GM21528 (cell line): Measurements from ENCODE around the gene SYNJ2BP.
"Not testable (repeated sequence)": the region's sequence is repeated elsewhere in the genome, so short reads cannot be mapped to it uniquely, and the experiment has no call there.

Source experiments
- ATAC-seq: cut with Tn5 transposase; IDR thresholded peaks from one replicate; pipeline ENCODE4 v1.9.1; 2021; ENCODE audit warnings: mild to moderate bottlenecking, moderate library complexity; ENCODE audit not compliant: unreplicated experiment, low FRiP score

Gene SYNJ2BP

GRCh38 chr14:70416725-70417349 is at the start of gene SYNJ2BP:
Gene SYNJ2BP, minus strand, starts transcription at chr14:70417090. Its CDS starts 127 bp downstream, at chr14:70416963.
- ATAC-seq: no peak

GRCh38 chr14:70454731-70455130 is 37.8 kb upstream of the SYNJ2BP start:
- no peak for ATAC-seq

- ATAC-seq: no peak
Observed at GRCh38 chr14:70451874-70452273, 35.0 kb upstream of the SYNJ2BP start, which contains the start of gene ADAM21. Gene ADAM21, plus strand, starts transcription at chr14:70452174. Its CDS starts 5,326 bp downstream, at chr14:70457500.

GRCh38 chr14:70448633-70449340 is 31.9 kb upstream of the SYNJ2BP start:
- ATAC-seq: no peak

GRCh38 chr14:70442750-70443149 is 25.9 kb upstream of the SYNJ2BP start:
- no peak for ATAC-seq

GRCh38 chr14:70441641-70442040 is 24.8 kb upstream of the SYNJ2BP start:
- no peak for ATAC-seq

GRCh38 chr14:70436867-70437266 is 20.0 kb upstream of the SYNJ2BP start:
- no peak for ATAC-seq

GRCh38 chr14:70426555-70426954 is 9.7 kb upstream of the SYNJ2BP start:
- ATAC-seq: not testable (repeated sequence)

- ATAC-seq: no peak
Observed at GRCh38 chr14:70425354-70425753, 8.5 kb upstream of the SYNJ2BP start.

- no peak for ATAC-seq
Observed at GRCh38 chr14:70422538-70422937, 5.6 kb upstream of the SYNJ2BP start.

GRCh38 chr14:70419270-70419931 is 2.5 kb upstream of the SYNJ2BP start:
- not testable (repeated sequence) for ATAC-seq

- ATAC-seq: no peak
Observed at GRCh38 chr14:70416338-70416724, 559 bp downstream of the SYNJ2BP start.

GRCh38 chr14:70415788-70416187 is 1.1 kb downstream of the SYNJ2BP start:
- no peak for ATAC-seq

GRCh38 chr14:70407621-70408020 is 9.3 kb downstream of the SYNJ2BP start:
- no peak for ATAC-seq

- not testable (repeated sequence) for ATAC-seq
Observed at GRCh38 chr14:70406216-70406615, 10.7 kb downstream of the SYNJ2BP start.

GRCh38 chr14:70403335-70403734 is 13.6 kb downstream of the SYNJ2BP start:
- not testable (repeated sequence) for ATAC-seq

GRCh38 chr14:70401643-70402042 is 15.2 kb downstream of the SYNJ2BP start:
- ATAC-seq: no peak

GRCh38 chr14:70398706-70399431 is 18.0 kb downstream of the SYNJ2BP start:
- ATAC-seq: no peak

GRCh38 chr14:70398280-70398679 is 18.6 kb downstream of the SYNJ2BP start:
- no peak for ATAC-seq

- ATAC-seq: no peak
Observed at GRCh38 chr14:70397746-70398145, 19.1 kb downstream of the SYNJ2BP start.
